NCI-H1048 (cell line): ENCODE data around the gene OSM.
"Not testable (repeated sequence)": the region's sequence is repeated elsewhere in the genome, so short reads cannot be mapped to it uniquely, and the experiment has no call there.

Experiments
- DNase-seq: peaks from one replicate; lab custom pipeline; 2025; lab: John Stamatoyannopoulos, UW

OSM gene

DNA sequence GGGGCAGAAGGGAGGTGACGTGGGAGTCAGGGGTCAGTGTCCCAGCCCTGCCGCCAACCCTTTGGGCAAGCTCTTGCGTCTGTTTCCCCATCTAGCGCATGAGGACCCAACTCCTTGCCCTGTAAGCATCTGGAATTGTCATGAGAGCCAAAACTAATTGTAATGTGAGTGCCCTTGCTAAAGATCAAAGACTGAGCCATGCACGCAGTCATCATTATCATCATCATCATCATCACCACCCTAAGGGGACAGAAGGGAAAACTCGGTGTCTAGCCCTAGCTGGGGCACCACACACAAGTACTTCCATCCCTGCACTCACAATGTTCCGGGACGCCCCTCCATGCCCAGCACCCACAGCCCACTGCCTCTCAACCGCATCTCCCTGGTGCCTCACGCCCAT, 22.6 kb downstream of the OSM start:
- DNase-seq = no peak

DNA sequence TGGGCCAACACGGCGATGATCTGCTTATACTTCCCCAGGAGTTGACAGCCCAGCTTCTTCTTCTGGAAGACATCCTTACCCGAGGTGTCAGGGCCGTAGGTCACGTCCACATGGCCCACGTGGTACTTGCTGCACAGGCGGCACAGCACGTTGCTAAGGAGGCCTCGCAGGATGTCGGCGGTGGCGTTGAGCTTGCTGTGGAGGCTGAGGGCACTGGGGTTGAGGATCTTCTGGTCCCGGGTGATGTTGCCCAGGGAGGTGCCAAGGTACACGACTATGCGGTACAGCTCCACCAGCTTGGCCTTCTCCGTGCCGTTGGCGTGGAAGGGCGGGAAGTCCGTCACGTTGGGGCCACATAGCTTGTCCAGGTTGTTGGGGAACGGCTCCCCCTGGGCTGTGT, 23.0 kb downstream of the OSM start:
- no peak for DNase-seq

DNA sequence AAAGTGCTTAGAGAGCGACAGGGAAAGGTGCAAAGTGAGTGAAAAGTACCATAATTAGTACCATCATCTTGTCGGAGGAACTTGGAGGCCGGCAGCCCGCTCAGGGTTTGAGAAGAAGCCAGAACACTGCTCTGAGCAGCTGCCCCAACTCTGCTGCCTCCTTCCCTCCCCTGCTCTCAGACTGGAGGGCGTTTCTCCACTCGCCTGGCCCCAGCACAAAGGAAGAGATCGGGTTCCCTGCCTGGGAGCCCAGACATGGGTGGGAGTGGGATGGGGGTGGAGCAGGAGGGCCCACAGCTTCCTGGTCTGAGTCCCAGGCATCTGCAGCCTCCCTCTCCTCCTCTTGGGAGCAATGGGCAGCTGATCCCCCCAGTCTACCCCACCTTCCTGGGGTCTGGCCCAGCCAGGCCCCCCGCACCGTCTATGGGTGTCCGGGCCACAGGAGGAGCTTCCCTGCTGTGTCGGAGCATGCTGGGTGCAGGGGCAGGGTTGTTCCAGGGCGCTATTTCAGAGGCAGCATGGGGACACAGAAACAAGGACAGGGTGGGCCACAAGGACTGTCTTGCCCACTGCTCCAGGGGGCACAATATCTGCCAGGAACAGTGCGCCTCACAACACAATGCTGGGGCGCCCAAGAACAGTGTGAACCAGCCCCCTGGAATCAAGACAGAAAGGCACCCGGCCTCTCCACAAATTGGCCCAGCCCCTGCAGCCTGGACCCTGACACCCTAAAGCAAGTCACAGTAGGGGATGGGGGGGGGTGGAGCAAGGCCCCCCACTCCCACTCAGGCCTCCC, 24.9 kb downstream of the OSM start:
- DNase-seq = no peak

DNA sequence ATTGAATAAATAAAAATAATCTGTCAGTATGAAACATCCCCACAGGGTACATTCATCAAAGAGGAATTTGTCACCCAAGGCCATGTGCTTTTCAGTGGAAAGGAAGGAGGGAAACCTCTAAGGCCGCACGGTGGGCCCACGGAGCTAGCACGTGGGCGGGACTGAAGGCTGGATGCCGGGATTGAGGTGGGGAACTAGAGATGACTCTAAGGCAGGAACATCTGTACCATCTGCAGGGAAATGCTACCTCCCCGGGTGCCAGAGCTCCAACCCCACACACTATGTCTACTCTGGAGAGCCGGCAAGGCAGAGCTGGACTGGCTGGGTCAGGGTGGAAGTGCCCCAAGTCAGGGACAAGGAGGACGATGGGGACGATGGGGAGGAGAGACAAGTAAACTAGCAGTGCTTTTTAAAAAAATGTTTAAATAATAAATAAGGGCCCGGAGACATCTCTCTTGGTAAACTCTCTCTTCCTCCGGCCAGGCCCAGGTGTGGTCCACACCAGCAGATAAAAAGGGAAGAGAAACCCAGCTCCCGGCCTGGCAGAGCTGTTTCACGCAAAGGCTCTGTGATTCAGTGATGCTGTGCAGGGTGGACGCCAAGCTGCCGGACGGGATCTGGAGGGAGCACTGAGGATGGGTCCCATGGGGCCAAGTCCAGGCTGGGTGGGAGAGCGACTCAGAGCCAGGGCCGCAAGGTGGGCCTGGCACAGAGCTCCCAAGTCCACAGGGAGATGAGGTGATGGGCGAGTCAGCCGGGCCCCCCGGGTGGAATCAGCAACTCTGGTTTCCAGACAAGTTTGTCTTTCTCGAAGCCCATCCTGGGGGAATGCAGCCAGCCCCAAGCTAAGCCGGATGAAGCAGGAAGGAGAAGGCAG, 25.9 kb downstream of the OSM start:
- DNase-seq = no peak

DNA sequence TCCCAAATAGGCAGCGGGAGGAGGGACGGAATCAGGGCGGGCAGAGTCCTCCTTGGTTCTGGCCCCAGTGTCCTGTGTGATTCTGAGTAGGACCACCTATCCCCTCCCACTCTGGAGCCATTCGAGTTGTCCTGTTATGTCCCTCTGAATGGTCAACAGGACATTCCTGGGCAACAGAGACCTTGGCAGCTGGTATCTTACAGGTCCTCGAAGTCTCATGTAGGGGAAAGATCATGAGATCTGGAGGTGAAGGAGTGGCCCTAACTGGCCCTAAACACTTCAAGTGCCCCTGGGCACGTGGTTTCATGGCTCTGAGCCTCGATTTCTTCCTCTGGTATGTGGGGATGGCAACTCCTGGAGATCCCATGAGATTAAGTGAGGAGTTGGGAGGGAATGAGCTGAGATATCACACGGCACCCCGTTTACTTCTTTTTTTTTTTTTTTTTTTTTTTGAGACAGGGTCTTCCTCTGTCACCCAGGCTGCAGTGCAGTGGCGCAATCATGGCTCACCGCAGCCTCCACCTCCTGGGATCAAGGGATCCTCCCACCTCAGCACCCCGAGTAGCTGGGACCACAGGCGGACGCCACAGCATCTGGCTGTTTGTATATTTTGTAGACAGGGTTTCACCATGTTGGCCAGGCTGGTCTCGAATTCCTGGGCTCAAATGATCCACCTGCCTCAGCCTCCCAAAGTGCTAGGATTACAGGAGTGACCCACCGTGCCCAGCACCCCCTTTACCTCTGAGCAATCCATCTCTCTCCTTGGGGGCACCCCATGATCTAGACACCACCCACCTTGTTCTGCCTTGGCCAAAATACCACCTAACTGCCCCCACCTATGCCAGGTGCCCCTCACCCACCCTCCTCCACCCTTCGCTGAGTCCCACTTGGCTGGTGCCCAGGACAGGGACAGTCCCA, 26.9 kb downstream of the OSM start:
- no peak for DNase-seq

DNA sequence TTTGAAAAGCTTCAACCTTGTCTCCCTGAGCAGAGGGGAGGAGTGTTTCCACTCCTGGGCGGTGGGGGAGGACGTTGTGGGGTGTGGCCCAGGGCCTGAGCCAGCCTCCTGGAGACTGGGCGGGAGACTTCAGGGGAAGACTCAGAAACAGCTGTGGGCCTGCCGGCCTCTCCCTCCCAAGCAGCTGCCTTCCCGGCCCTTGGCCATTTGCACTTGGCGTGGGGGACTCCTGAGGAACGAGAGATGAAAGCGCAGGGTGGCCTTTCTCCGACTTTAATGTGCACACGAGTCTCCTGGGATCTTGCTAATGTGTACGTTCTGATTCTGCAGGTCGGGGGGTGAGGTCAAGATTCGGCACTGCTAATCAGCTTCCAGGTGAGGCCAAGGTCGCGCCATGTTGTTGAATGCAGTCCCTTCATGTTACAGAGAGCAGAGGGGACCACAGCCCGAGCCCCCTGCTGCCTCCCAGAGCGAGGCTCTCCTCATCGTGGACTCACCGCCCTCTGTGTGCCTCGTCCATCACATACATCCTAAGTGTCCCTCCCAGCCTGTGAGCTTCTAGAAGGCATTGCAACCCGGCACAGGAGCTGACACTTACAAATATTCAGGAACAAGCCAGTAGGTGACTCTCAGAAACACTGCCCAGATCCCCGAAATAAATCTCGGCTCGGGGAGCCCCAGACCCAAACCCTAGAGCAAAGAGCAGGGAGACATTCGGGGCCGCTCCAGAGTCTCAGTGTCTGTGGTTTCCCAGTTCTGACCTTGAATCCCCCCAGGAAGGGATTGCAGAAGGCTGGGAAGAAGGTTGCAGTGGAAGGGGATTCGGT, 27.8 kb downstream of the OSM start:
- no peak for DNase-seq

DNA sequence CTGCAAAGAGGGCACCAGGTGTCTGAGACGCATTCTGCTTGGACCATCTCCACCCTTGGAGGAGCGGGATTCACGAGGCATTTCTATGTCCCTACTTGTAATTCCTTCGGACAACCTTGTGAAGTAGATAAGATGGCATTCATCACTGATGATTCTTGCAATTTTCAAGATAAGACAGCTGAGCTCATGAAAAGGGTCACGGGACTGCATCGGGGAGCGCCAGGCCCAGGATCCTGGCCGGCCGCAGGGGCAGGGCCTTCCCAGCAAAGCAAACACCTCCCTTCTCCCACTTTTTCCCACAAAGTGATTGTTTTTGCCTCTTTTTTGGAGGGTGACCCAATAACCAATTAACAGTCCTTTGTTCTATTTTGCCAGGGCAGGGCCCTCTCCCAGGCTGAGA, 28.5 kb downstream of the OSM start:
- no peak for DNase-seq

DNA sequence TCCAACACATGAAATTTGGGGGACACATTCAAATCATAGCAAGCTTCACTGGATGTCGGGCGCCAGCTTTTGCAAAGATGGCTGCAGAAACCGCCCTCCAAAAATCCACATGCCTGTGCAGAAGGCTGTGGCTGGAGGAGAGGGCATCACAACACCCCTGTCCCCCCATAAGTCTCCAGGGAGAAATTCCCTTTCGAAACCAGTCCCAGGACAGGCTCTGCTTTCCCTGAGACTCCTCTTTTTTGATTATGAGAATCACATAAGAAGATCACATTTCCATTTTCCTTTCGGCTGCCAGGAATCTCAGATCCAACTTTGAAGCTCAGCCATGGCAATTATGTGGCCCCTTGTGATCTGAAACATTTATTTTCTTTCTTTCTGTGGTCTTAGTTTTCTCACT, 29.8 kb downstream of the OSM start:
- no peak for DNase-seq

DNA sequence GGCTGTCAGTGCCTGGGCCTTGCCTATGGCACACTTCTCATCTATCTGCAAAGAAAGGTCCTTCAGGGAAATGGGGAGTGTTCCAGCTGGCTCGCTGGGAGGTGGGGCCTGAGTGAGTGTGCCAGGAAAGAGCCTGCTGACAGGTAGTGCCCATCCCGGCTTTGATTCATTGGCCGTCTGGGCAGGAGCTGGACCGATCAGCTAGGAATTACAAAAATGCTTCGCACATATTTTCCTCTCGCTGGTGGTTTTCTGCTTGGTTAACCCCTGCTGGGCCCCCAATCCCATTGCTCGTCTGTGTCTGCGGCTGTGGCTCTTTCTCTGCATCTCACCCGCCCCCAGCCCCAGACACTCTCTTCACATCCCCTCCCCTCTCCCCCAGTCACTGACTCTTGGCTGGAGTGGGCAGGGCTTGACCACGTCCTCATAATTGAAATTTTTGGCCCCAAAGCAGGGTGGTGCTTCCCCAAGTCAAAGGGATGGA, 30.9 kb downstream of the OSM start:
- DNase-seq = no peak

DNA sequence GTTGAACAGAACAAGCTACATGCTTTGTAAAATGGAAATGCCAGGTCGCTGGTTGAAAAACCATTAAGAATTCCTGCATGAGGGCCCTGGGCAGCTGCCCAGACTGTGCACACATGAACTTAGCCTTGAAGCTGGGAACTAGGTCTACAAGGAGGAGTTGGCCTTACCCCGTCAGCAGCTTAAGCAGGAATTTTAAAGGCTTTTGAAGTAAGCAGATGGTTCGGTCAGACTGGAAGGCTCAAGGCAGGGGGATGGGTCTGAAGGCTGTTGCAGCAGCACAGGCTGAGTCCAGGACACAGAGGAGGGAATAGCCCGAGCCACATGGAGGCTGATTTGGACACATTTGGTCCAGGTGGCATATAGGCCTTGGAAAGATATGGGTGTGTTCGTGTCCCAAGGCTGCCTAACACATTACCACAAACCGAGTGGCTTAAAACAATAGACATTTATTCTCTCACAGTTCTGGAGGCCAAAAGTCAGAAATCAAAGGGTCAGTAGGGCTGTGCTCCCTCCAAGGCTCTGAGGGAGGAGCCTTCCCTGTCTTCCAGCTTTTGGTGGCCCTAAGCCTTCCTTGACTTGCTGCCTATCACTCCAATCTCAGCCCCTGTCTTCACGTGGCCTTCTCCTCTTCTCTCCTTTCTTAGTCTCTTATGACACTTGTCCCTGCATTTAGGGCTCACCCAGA, 31.7 kb downstream of the OSM start:
- DNase-seq = no peak

DNA sequence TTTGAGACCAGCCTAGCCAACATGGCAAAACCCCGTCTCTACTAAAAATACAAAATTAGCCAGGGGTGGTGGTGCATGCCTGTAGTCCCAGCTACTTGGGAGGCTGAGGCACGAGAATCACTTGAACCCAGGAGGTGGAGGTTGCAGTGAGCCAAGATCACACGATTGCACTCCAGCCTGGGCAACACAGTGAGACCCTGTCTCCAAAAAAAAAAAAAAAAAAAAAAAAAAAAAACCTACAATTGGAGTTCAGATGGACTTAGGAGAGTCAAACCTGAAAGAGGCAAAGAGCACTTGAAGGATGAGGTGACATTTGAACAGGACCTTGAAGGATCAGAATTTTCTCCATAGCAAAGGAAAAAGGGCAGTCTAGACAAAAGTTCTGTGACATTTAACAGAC, 32.3 kb downstream of the OSM start:
- DNase-seq = not testable (repeated sequence)

DNA sequence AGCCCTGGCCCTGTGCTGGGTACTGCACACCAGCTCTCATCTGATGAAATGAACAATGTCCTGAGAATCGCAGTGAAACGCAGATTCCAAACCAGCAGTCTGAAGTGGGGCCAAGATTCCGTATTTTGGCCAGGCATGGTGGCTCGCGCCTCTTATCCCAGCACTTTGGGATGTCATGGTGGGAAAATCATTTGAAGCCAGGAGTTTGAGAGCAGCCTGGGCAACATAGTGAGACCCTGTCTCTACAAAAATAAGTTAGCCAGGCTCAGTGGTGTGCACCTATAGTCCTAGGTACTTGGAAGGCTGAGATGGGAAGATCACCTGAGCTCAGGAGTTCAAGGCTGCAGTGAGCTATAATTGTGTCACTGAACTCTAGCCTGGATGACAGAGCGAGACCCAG, 33.1 kb downstream of the OSM start:
- DNase-seq = no peak

DNA sequence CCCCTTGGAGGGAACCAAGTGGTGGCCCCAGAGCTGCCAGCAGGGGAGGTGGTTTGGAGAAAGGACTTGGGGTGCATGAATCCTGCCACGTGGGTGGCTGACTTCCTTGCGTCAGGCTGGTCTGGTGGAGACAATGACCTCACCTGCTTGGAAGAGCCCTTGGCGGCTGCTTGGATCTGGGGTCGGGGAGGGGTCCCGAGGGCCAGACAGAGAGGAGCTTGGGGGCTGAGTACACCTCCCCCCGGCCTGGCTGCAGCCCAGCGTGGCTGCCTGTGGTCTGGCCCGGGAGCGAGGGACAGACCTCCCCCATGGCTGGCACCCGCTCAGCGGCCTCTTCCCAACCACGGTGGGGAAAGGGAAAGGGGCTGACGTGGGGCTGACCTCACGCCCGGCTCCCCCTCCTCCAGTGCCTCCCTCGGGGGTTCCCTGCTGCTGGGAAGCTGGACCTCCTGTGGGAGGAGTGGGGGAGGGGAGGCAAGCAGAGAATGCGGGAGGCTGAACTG, 33.9 kb downstream of the OSM start:
- no peak for DNase-seq

DNA sequence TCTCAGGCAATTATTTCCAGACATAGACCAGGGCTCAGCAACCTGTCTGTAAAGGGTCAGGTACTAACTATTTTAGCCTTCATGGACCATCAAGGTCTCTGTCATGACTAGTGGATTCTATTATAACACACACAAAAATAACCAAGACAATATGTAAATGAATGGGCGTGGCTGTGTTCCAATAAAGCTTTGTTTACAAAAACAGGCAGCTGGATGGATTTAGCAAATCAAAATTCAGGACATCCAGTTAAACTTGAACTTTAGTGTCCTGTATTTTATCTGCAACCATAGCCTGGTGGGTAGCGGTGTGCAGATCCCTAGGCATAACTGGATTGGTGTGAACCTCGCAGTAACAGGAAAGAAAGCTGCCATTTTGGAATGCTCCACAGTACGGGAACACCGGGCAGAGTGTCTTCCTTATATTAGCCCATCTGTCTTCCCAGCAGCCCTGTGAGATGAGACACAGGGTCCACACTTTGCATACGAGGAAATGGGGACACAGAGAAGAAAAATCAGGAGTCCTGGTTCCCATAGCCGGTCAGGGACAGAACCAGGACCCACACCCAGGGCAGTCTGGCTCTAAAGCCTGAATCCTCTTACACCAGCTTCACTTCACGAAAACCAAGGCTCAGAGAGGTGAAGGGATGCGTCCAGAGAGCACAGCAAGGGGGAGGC, 35.7 kb downstream of the OSM start:
- DNase-seq = no peak

DNA sequence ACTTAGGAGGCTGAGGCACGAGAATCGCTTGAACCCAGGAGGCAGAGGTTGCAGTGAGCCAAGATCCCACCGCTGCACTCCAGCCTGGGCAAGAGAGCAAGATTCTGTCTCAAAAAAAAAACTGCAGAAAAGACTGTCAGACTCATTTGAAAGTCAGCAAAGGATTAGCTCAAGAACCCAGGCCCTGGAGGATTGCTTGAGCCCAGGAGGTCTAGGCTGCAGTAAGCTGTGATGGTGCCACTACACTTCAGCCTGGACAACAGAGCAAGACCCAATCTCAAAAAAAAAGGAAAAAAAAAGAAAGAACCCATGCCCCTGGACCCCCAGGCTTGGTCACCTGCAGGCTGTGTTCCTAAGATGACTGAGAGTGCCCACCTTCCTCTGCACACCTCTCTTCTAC, 36.3 kb downstream of the OSM start:
- no peak for DNase-seq

DNA sequence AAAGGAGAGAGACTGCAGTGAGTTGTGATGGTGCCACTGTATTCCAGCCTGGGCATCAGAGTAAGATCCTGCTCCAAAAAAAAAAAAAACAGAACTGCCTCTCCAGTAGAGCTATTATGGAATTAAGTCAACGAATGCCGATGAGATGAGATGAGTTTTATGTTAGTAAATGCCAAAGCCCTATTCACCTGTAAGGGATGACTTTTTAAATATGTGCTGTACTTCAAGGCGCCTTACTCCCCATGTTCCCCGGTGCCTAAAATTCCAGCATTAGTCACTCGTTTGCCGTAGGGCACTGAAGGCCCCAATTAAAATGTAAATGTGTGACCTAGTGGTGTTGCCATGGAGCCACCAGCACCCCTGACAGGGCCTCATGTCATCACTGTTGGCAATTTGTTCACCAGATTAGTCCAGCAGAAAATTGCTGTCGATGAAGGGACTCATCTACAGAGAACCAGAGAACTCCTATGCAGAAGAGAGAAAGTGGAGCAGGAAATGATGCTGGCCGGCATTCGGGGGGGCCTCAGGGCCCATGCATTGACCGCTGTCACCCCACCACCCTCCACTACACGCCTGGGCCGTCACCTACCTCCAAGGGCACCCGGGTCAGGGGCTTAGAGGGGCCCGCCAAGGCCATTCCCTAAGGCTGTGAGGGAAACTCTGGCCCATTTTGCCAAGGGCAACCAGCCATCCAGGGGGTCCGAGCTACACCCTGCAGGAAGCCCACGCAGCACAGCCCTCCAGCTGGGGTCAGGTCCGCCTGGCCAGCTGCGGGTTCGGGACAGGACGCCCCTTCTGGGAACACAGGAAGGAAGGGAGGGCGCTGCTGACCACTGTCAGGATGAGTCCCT, 37.9 kb downstream of the OSM start:
- DNase-seq = no peak

DNA sequence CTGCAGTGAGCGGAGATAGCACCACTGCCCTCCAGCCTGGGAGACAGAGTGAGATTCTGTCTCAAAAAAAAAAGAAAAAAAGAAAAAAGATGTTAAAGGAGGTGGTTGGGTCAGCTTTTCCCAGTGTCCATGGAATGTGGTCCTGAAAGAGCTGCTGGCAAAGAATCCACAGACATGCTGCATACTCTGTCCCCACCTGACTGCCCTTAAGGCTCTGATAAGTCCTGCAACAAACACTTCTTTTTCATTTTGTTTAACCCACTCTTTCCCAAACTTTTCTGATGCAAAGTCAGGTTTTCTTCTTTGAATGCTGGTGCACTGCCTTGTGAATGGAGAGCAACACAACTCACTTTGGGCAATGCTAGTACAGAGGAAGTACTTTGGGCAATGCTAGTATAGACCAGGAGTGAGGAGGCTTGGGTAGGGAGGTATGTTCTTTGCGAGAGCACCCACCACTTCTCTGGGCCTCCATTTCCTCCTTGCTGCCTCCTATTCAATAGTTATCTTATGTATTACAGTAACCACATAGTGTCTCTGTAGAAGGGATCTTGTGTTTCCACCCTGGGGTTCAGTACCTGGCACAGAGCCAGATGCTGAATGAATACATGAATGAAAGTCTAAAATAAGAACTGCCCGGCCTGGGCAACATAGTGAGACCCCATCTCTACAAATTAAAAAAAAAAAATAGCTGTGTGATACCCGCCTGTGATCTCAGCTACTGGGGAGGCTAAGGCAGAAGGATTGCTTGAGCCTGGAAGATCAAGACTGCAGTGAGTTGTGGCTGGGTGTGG, 39.0 kb downstream of the OSM start:
- DNase-seq = no peak

DNA sequence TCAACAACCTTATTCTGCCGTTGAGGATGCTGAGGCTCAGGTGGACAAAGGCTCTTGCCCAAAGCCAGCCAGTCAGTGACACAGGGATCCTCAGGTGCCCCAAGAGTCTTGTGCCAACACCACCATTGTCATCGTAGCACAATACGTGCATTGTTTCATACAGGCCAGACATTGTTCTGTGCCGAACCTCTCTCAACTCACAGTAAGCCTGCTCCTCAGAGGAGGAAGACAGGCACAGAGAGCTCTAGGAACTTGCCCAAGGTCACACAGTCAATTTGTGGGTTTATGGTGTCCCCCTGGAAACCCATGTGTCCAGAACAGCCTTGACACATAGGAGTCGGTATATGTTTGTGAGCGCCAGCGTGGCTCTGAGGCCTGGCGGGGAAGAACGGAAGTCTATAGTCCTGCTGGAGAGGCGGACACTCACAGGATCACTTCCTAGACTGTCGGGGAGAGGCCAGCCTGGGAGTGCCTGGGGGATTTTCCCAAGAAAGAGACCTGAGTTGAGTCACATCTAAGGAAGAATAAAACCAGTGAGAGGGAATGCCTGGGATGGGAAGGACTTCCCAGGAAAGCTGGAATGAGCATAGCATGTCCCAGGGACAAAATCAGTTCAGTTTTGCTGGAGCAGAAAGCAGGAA, 40.3 kb downstream of the OSM start:
- no peak for DNase-seq
